Spinal cord (tissue), 10 donors: ENCODE results near the gene SSC4D. TPM values are rescaled to one million over a fixed set of nuclear protein-coding genes. Genes with fewer than 3 reads are reported as not detected.
"Not testable (repeated sequence)": the region's sequence is repeated elsewhere in the genome, so short reads cannot be mapped to it uniquely, and the experiment has no call there.

Experiments
- DNase-seq, 6 donors: peaks; one replicate each; pipeline versions ENCODE4 v3.0.0 to v3.0.0-alpha.2; 2013 to 2015; ENCODE audit warnings: low spot score in 6 of 6, low read depth in 4 of 6
- H3K27ac ChIP-seq: one replicate; pipeline ENCODE4 v1.5.1; 2013; ENCODE audit warnings: low read depth, low read length, control low read depth
- H3K27me3 ChIP-seq: one replicate; pipeline ENCODE4 v1.6.1; 2013; ENCODE audit warnings: low read length; ENCODE audit not compliant: control insufficient read depth, insufficient read depth
- H3K36me3 ChIP-seq: one replicate; pipeline ENCODE4 v1.6.1; 2013; ENCODE audit warnings: low read length; ENCODE audit not compliant: control insufficient read depth, insufficient read depth
- H3K4me1 ChIP-seq: one replicate; pipeline ENCODE4 v1.6.1; 2013; ENCODE audit warnings: low read length; ENCODE audit not compliant: control insufficient read depth, insufficient read depth
- H3K4me3 ChIP-seq: one replicate; pipeline ENCODE4 v1.5.1; 2013; ENCODE audit warnings: low read depth, low read length, control low read depth
- H3K9me3 ChIP-seq: one replicate; pipeline ENCODE4 v1.6.1; 2013; ENCODE audit warnings: low read length; ENCODE audit not compliant: control insufficient read depth, insufficient read depth
- WGBS: methylation state at CpG from one replicate; pipeline ENCODE4 v1.1.5; 2013; ENCODE audit warnings: missing lambda C conversion rate; ENCODE audit not compliant: insufficient coverage; 5-methylcytosine and 5-hydroxymethylcytosine counted together
- polyA plus RNA-seq, 2 donors: library from polyadenylated mRNA; unstranded; fragments of 120-200 nt; gene quantifications; one replicate each; pipeline ENCODE4 v1.2.1, GENCODE V29; 2013; ENCODE audit not compliant: insufficient read length in 2 of 2
- total RNA-seq, 2 donors: library from RNA; depleted of rRNA in 1 of 2; stranded (reverse); fragments of 120-200 nt in 1 of 2; fragments of >200 nt in 1 of 2; gene quantifications; one replicate each; pipeline versions ENCODE4 v1.2.3 to v1.2.4, GENCODE V29; 2013 to 2014
- donor health status: healthy.

Gene SSC4D
- total and polyA plus RNA-seq, 4 donors = 1.9 to 4.3 (median 3.1) TPM

DNA sequence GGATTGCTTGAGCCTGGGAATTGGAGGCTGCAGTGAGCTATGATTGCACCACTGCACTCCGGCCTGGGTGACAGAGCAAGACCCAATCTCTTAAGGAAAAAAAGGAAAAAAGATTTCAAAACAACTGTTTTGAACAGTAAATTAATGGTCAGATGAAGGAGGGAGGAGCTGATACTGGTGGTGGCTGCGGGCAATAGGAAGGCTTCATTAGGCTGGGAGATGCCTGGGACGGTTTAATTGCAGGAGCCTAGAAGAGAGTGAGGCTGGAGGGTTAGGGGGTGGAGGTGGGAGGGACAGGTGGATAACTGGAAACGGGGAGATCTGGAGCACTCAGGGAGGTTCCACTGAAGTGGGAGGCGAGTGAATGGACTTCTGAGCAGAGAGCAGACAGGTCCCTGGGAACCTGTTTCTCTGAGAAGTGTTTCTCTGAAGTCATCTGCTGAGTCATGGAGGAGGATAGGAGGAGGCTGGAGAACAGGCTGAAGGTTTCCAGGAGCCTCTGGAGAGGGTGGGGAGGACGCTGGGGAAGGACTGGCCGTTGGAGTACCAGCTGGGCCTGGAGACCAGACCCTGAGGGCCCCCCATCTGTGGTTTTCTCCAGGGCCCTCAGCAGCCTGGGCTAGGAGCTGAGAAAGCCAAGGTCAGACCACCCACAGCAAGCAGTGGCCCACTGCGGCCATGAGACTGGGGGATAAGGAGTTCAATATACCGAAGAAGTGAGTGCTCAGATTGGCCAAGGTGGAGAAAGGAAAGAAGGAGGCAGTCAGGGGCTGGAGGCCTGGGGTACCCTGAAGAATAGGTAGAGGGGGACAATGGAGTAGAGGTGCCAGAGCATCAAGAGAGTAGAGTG lies 36.3 kb downstream of the SSC4D start:
- 73% methylated on average over 9 of the region's 9 CpGs for WGBS
- DNase-seq = no peak
- no peaks in the 10 kb centered on the region for H3K36me3 ChIP-seq
- no peak overlapping the region for H3K27ac ChIP-seq
- H3K27me3 ChIP-seq = no peaks in the 10 kb centered on the region
- H3K4me3 ChIP-seq = no peak overlapping the region
- H3K9me3 ChIP-seq = no peaks in the 10 kb centered on the region
- H3K4me1 ChIP-seq = no peaks in the 10 kb centered on the region

- no peak overlapping the region for H3K4me3 ChIP-seq
Observed at GRCh38 chr7:76371396-76371795, 38.1 kb downstream of the SSC4D start.

DNA sequence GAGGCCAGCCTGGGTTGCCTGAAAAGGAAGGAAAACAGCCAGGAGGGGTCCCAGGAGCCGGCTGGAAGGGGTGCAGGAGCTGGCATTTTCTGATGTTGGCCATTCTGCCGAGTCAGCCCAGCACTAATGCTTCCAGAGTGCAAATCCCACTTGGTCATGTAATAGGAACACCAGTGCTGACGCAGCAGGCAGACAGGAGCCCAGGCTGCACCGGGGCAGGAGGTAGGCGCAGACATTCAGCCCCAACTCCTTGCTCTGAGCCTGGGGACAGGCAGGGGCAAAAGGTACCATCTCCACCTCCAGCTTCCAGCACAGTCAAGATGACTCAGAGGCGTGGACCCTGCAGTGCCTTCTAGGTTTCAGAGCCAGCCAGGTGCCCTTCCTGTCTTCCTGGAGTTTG lies 40.5 kb downstream of the SSC4D start:
- H3K36me3 ChIP-seq = no peaks in the 10 kb centered on the region
- H3K4me3 ChIP-seq = no peak overlapping the region
- no peaks in the 10 kb centered on the region for H3K9me3 ChIP-seq
- 81% methylated on average over 5 of the region's 6 CpGs for WGBS
- H3K27ac ChIP-seq = no peak overlapping the region
- DNase-seq = no peak
- peaks cover 15% of the 10 kb centered on the region for H3K4me1 ChIP-seq
- H3K27me3 ChIP-seq = no peaks in the 10 kb centered on the region

More at GRCh38 chr7:76371396-76371795, 38.1 kb downstream of the SSC4D start:
- Histone ChIP-seq H3K36me3 (no peaks in the 10 kb centered on the region), H3K9me3 (no peaks in the 10 kb centered on the region), H3K4me1 (no peaks in the 10 kb centered on the region), H3K27me3 (no peaks in the 10 kb centered on the region), H3K27ac (no peak overlapping the region)
- WGBS = 87% methylated on average over 3 of the region's 3 CpGs
- no peak for DNase-seq

DNA sequence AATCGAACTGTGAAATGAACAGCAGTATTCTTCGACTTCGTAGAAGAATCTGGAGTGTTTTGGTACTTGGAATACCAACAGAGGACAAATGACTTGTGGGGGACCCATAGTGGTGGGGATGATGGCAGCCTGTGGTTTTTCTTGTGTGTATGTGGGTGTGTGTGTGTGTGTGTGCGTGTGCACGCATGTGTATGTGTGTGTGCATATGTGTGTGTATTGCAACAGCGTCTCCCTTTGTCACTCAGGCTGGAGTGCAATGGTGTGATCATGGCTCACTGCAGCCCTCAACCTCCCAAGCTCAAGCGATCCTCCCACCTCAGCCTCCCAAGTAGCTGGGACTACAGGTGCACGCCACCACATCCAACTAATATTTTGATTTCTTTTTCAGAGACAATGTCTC lies 41.3 kb downstream of the SSC4D start:
- H3K36me3 ChIP-seq = no peaks in the 10 kb centered on the region
- no peak for DNase-seq
- no peak overlapping the region for H3K4me3 ChIP-seq
- no peaks in the 10 kb centered on the region for H3K27me3 ChIP-seq
- H3K4me1 ChIP-seq = peaks cover 19% of the 10 kb centered on the region
- H3K27ac ChIP-seq = no peak overlapping the region
- H3K9me3 ChIP-seq = no peaks in the 10 kb centered on the region
- 95% methylated on average over 7 of the region's 8 CpGs for WGBS

- Histone ChIP-seq H3K27ac (peak overlapping the region; percentile 82), H3K4me1 (peaks cover 26% of the 10 kb centered on the region), H3K4me3 (no peak overlapping the region), H3K36me3 (no peaks in the 10 kb centered on the region), H3K9me3 (no peaks in the 10 kb centered on the region), H3K27me3 (no peaks in the 10 kb centered on the region)
- 47% methylated on average over 4 of the region's 4 CpGs for WGBS
- no peak for DNase-seq
Observed at GRCh38 chr7:76364198-76364584, 45.3 kb downstream of the SSC4D start.

DNA sequence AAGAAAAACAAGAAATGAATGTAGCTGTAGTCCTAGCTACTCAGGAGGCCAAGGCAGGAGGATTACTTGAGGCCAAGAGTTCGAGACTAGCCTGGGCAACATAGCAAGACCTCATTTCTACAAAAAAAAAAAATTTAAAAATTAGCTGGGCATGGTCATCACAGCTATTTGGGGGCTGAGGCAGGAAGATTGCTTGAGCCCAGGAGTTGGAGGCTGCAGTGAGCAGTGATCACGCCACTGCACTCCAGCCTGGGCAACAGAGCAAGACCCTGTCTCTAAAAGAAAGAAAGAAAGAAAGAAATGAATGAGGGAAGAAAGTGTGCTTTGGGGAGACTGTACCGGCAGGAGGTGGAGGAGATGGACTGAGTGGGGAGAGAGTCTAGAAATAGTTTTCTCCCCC lies 45.7 kb downstream of the SSC4D start:
- peaks cover 26% of the 10 kb centered on the region for H3K4me1 ChIP-seq
- not testable (repeated sequence) for H3K9me3 ChIP-seq, H3K27me3 ChIP-seq, DNase-seq, H3K4me3 ChIP-seq, H3K36me3 ChIP-seq
- peak overlapping the region; percentile 82 for H3K27ac ChIP-seq
- WGBS = 100% methylated on average over 1 of the region's 3 CpGs

DNA sequence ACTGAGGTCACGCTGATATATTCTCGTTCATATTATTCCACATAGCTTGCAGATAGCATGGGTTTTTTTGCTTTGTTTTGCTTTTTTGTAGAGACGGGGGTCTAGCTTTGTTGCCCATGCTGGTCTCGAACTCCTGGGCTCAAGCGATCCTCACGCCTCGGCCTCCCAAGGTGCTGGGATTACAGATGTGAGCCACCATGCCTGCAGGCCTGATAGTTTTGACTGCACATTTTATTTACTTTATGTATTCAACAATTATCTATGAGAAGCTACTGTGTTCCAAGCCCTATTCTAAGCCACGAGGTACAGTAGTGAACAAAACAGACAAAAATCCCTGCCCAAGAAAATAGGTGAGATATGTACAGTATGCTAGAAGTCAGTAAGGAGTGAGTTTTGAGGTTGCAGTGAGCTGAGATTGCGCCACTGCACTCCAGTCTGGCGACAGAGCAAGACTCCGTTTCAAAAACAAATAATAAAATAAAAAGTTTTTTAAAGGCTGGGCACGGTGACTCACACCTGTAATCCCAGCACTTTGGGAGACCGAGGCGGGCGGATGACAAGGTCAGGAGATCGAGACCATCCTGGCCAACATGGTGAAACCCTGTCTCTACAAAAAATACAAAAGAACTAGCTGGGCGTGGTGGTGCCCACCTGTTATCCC lies 49.4 kb downstream of the SSC4D start:
- no peak for DNase-seq
- no peaks in the 10 kb centered on the region for H3K9me3 ChIP-seq
- no peaks in the 10 kb centered on the region for H3K36me3 ChIP-seq
- 89% methylated on average over 11 of the region's 17 CpGs for WGBS
- H3K27me3 ChIP-seq = no peaks in the 10 kb centered on the region
- peaks cover 20% of the 10 kb centered on the region for H3K4me1 ChIP-seq
- H3K27ac ChIP-seq = peak overlapping the region; percentile 99
- no peak overlapping the region for H3K4me3 ChIP-seq

DNA sequence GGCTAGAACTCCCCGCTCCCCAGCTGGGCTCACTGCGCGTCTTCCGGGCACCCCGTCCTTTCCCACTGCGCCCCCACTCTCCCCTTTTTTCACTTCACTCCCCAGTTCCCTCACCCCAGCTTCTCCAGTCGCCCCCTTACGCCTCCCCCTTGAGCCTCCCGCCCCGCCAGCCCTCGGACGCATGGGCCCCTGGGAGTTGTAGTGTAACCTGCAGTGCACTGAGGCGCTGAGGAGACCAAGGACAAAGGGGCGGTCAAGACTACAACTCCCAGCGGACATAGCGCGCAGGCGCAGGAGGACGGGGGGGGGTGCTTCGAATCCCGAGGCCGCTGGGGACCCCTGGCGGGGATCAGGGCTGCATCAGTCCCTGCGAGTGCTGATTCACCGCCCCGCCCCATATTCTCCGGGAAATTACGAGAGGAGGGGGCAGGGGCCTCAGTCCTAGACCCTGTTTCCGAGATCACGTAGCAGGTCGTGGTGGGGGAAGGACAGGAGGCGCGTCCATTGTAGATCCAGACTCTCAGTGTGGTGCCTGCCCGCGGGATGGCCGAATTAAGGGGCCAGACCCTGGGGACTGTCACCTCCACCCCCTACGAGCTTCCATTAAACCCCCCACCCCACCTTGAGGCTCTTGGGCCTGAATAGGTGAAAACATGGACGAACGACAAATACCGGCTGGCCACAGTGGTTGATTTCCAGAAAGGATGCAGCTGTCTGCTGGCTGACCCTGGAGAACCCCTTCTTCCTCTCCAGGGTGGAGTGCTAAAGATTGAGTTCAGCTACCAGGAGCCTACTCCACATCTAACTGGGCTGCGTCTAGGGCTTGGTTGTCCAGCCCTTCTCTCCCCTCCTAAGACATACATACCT lies 50.2 kb downstream of the SSC4D start:
- H3K4me1 ChIP-seq = peaks cover 17% of the 10 kb centered on the region
- no peaks in the 10 kb centered on the region for H3K27me3 ChIP-seq
- H3K27ac ChIP-seq = peak overlapping the region; percentile 99
- 0% methylated on average over 30 of the region's 41 CpGs for WGBS
- H3K36me3 ChIP-seq = no peaks in the 10 kb centered on the region
- no peaks in the 10 kb centered on the region for H3K9me3 ChIP-seq
- DNase-seq = peak; percentile 93 to 99 (median 96)
- peak overlapping the region; percentile 98 for H3K4me3 ChIP-seq

DNA sequence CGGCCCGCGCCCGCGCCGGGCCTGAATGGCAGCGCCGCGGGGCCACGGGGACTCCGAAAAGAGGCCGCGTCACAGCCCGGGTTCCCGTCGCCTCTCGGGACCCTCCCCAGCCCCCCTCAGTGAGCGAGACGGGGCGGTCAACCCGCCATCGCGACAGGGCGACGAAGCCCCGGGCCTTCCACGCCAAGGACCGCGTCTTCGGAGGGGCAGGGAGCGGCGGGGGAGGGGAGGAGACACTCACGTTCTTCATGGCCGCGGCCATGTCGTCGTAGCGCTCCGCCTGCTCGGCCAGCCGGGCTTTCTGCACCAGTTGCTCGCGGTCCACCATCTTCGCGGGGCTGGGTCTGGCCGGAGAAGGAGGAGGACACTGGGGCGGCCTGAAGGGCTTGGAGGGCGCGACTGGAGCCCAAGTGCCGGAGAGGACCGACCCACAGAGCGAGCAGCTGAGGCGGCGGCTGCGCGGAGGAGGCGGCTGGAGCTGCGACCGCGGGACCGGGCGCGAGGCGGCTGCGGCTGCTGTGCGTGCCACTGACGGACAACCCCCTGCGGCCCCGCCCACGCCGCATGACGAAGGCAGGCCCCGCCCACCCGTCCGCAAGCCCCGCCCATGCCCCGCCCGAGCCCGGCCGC lies 50.9 kb downstream of the SSC4D start, which contains the start of gene YWHAG:
Gene YWHAG (minus strand): TSS at position 511 of the 630 bp plus-strand sequence. CDS start 183 bp downstream, at position 328.
- H3K4me1 ChIP-seq = peaks cover 16% of the 10 kb centered on the region
- peaks cover 7% of the 10 kb centered on the region for H3K36me3 ChIP-seq
- H3K27ac ChIP-seq = peak within 1 kb of the TSS; percentile 99
- peak within 1 kb of the TSS; percentile 98 for H3K4me3 ChIP-seq
- DNase-seq = peak in 5 of 6 donors; percentile 73 to 96 (median 86)
- WGBS = 0% methylated on average over 78 of the region's 80 CpGs
- H3K27me3 ChIP-seq = no peaks in the 10 kb centered on the region
- H3K9me3 ChIP-seq = no peaks in the 10 kb centered on the region
